HG02884 (cell line): ENCODE results near the gene NRG3.
"Not testable (repeated sequence)": the region's sequence is repeated elsewhere in the genome, so short reads cannot be mapped to it uniquely, and the experiment has no call there.

Source experiments
- ATAC-seq: cut with Tn5 transposase; IDR thresholded peaks from one replicate; pipeline ENCODE4 v1.9.1; 2021; ENCODE audit warnings: mild to moderate bottlenecking, moderate library complexity; ENCODE audit not compliant: unreplicated experiment

The NRG3 gene

GRCh38 chr10:82943142-82943541 lies 1068.1 kb downstream of the NRG3 start:
- no peak for ATAC-seq

DNA sequence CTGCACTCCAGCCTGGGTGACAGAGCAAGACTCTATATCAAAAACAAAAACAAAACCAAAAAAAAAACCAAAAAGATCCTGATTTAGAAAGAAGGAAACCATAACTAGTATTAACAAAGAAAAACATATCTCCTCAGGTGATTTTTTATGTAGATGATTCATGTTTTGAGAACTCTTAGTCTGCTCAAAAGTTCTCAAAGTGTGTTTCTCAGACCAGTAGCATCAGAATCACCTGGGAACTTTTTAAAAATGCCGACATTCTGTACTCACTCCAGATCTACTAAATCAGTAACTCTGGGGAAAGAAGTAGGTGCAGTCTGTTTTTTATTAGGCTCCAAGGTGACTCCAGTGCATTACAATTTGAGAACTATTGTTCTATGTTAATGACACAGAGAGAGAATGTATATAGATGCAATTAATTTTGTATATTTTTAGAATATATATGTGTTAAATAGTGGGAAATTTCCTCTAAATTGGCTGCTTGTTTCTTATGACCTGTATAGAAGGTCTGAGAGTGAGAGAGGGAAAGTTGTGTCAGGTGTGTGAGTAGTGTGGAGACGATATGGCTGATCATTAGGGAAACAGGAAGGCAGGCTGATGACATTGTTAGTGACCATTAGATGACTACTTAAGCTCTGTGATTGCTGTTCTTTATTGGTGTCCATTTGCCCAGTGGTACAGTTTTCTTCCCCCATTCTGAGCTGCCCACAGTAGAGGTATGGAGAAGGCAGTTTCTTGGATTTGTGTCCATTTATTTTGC lies 1075.0 kb downstream of the NRG3 start:
- ATAC-seq = no peak

DNA sequence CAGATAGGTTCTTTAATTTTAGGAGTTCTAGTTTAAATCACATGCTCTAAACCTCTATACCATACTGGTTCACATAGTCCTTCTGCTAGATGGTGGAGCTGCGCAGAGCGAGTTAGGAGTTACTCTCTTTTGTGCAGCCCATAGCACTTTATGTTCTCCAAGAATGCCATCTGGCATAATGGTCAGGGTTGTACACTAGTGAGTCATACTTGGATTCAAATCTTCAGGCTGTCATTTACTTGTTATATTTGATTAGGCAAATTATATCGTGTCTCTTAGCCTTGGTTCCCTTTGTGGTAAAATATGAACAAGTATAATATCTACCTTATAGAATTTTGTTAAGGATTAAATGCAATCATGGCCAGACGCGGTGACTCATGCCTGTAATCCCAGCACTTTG lies 1078.3 kb downstream of the NRG3 start:
- no peak for ATAC-seq

DNA sequence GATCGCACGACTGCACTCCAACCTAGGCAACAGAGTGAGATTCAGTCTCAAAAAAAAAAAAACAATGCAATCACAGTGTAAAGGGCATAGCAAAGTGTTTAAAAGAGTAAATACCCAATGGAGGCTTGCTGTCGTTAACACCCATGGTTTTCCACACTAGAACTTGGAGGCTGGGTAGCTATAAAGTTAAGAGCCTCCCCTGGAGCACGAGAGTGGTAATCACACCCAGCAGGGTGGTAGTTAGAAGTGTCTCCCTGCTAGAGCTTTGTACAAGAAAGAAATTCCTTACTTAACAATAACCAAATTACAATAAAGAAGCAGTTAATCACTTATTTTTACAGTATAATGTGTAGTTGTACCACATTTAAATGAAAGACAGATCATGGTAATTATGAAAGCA lies 1078.9 kb downstream of the NRG3 start:
- ATAC-seq = no peak

- ATAC-seq = not testable (repeated sequence)
Measured at GRCh38 chr10:82960421-82961060, 1085.5 kb downstream of the NRG3 start.

DNA sequence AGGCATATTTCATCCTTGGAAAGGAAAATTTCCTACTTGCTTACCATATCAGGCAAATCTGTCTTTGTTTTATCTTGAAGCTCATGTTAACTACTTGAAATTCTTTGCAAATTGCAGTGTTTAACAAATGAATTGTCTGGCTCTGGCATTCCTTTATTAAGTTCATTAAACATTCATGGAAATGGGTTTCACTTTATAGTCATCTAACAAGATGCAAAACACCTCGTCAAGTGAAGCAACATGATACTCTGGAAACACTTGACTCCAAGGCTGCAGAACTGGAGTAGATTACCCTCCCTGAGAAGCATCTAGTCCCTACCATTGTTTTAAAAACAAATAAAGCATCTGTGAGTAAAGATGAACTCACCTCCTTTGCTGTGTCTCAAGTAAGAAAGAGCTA lies 1086.9 kb downstream of the NRG3 start:
- ATAC-seq = no peak

DNA sequence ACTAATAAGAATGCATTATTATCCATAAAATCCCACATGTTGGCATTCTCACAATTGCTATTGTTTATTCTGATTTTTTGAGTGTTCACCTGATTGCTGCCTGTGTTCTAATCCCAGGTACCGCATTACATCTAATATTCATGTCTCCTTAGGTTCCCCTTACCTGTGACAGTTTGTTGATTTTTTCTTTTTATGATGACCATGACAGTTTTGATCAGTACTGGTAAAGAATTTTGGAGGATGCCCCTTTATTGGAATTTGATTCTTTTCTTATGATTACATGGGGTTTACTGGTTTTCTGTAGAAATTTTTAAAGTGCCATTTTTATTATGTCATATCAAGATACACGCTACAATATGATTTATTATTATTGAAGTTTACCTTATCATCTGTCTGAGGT lies 1091.1 kb downstream of the NRG3 start:
- ATAC-seq = no peak

GRCh38 chr10:82968533-82968932 lies 1093.5 kb downstream of the NRG3 start:
- no peak for ATAC-seq

GRCh38 chr10:82969405-82969804 lies 1094.4 kb downstream of the NRG3 start:
- no peak for ATAC-seq

GRCh38 chr10:82980321-82980720 lies 1105.3 kb downstream of the NRG3 start:
- no peak for ATAC-seq

- ATAC-seq = no peak
Measured at GRCh38 chr10:82981137-82981723, 1106.2 kb downstream of the NRG3 start.

DNA sequence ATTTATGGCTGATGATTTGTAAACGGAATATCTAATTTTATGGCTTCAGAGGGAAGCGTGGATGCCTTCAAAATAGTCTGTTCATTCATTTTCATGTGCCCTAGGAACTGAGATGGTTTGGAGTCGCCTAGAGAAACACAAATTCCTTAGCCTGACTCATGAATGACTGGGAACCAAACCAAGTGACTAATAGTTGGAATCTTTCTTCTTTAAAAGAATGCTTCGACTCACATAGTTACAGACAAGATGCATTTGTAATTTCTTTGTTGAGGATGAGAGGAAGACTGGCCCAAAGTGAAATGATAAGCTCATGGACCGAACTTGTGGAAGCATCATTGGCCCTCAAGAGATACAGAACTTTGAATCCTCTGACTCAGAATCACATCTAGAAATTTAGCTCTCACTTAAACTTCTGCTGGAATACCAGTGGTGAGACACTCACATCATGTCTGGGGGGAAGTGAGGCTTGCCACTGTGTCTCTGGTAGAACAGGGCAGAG lies 1107.2 kb downstream of the NRG3 start:
- no peak for ATAC-seq

- ATAC-seq = no peak
Measured at GRCh38 chr10:82986216-82986615, 1111.2 kb downstream of the NRG3 start.

GRCh38 chr10:83006479-83006878 lies 1131.5 kb downstream of the NRG3 start:
- ATAC-seq = not testable (repeated sequence)

GRCh38 chr10:83007510-83007909 lies 1132.5 kb downstream of the NRG3 start:
- no peak for ATAC-seq

GRCh38 chr10:83012866-83013265 lies 1137.9 kb downstream of the NRG3 start:
- no peak for ATAC-seq

- no peak for ATAC-seq
Measured at GRCh38 chr10:83017076-83017867, 1142.3 kb downstream of the NRG3 start.

DNA sequence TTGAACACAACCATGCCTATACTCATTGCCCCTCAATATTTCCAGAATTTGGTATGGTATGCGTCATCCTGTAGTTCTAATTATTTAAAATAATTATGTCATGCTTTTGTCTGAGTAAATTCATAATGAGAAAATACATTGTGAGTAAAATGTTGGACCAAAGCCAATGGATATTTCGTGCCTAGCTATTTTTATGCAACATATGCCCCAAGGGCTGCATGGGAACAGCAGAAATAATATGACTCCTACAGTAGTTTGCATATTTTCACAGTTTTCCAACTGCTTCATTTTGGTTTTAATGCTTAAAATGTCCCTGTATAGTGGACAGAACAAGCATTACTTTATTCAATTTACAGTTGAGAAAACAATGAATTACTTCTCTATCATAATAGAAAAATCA lies 1148.7 kb downstream of the NRG3 start:
- ATAC-seq = no peak
